ENCODE measurements around the gene MYL12A. TPM values are rescaled to one million over a fixed set of nuclear protein-coding genes. Genes with fewer than 3 reads are reported as not detected.
"Not testable (repeated sequence)": the region's sequence is repeated elsewhere in the genome, so short reads cannot be mapped to it uniquely, and the experiment has no call there.

MYL12A gene
- 100 to 1,000 TPM; 405 to 423 TPM for total RNA-seq

DNA sequence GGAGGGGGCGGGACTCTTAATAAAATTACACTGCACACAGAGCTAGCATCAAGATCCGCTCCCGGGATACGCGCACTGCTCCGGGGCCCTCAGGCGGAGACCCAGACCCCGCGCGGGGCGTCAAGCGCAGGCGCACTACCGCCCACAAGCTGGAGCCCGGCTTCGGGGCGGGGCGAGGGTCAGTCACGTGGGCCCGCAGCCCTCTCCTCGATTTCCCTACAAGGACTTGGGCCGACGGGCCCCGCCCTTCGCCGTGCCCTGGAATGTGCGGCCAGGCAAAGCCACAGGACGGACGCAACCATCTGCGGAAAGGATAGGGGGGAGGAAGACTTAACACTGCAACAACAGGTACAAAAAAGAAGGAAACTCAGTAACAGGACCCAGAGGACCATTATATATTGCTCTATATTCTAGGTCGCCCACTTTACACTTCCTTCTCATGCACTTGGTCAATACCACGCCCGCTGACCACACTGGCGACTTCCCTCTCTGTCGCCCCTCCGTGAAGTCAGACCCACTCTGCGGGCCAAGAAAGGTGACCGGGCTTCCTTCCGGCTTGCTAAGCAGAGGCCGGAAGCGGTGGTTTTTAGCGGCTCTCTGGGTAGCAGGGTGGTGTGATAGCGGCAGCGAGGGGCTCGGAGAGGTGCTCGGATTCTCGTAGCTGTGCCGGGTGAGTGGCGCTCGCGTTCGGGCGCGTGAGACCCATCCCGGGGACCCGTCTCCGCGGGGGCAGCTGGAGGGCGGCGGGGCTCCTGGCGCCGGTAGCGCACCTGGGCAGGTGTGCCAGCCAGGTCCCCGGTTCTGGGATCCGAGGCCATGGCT, at the start of gene MYL12A:
TSS of gene MYL12A (plus strand) at position 562 of the 822 bp plus-strand sequence. CDS start 5,447 bp downstream, outside the sequence.
- ATAC-seq (peak; percentile 75), DNase-seq (peak; percentile 97)
- Mint-ChIP-seq H3K27ac (peak within 1 kb of the TSS; percentile 98), H3K4me1 (ENCODE audit: low read depth) (peaks cover 41% of the 10 kb centered on the region), H3K27me3 (no peaks in the 10 kb centered on the region), H3K4me3 (peak within 1 kb of the TSS; percentile 94), H3K36me3 (ENCODE audit: low read depth) (peaks cover 33% of the 10 kb centered on the region), H3K9me3 (no peaks in the 10 kb centered on the region)
- intact Hi-C loops (cut with micrococcal nuclease) = loop anchor here (5.0 kb wide), 2 partner anchors 185 to 285 kb away; no protein-coding TSS in a partner anchor
- CTCF ChIA-PET = interaction anchor here (0.8 to 5.1 kb wide), 18 partner anchors 12 to 340 kb away, joined by 3 to 51 read pairs (median 8); partner anchors contain the start of gene MYL12B
- POLR2A ChIA-PET = interaction anchor here (0.8 to 3.7 kb wide), 17 partner anchors 13 to 349 kb away, joined by 3 to 31 read pairs (median 4); partner anchors contain the start of gene MYL12B
- TF ChIP-seq, protein P1, sequence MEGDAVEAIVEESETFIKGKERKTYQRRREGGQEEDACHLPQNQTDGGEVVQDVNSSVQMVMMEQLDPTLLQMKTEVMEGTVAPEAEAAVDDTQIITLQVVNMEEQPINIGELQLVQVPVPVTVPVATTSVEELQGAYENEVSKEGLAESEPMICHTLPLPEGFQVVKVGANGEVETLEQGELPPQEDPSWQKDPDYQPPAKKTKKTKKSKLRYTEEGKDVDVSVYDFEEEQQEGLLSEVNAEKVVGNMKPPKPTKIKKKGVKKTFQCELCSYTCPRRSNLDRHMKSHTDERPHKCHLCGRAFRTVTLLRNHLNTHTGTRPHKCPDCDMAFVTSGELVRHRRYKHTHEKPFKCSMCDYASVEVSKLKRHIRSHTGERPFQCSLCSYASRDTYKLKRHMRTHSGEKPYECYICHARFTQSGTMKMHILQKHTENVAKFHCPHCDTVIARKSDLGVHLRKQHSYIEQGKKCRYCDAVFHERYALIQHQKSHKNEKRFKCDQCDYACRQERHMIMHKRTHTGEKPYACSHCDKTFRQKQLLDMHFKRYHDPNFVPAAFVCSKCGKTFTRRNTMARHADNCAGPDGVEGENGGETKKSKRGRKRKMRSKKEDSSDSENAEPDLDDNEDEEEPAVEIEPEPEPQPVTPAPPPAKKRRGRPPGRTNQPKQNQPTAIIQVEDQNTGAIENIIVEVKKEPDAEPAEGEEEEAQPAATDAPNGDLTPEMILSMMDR (IDR thresholded peaks at IDR 0.05) = no peak

GRCh38 chr18:3198260-3198860, 49.2 kb upstream of the MYL12A start:
- H3K4me1 Mint-ChIP-seq (ENCODE audit: low read depth); H3K36me3 Mint-ChIP-seq (ENCODE audit: low read depth); H3K4me3 Mint-ChIP-seq; intact Hi-C loops (cut with micrococcal nuclease); H3K27me3 Mint-ChIP-seq; H3K9me3 Mint-ChIP-seq; ATAC-seq; DNase-seq; H3K27ac Mint-ChIP-seq: not testable (repeated sequence)
- ChIA-PET CTCF (interaction anchor here (1.4 kb wide), 1 partner anchor 19 kb away, joined by 4 read pairs; no protein-coding TSS in a partner anchor), POLR2A (interaction anchor here (1.2 kb wide), 1 partner anchor 48 kb away, joined by 4 read pairs; no protein-coding TSS in a partner anchor)

GRCh38 chr18:3199942-3200645, 47.5 kb upstream of the MYL12A start:
- no peaks in the 10 kb centered on the region for H3K27me3 Mint-ChIP-seq
- no peak overlapping the region for H3K27ac Mint-ChIP-seq
- DNase-seq (no peak), ATAC-seq (no peak)
- no peaks in the 10 kb centered on the region for H3K4me1 Mint-ChIP-seq (ENCODE audit: low read depth)
- TF ChIP-seq, protein P1 (IDR thresholded peaks at IDR 0.05) = no peak
- H3K9me3 Mint-ChIP-seq = peaks cover 10% of the 10 kb centered on the region
- H3K4me3 Mint-ChIP-seq = no peak overlapping the region
- CTCF ChIA-PET = interaction anchor here (1.3 to 1.4 kb wide), 3 partner anchors 21 to 48 kb away, joined by 4 to 5 read pairs (median 4); no protein-coding TSS in a partner anchor
- peaks cover 10% of the 10 kb centered on the region for H3K36me3 Mint-ChIP-seq (ENCODE audit: low read depth)
- intact Hi-C loops (cut with micrococcal nuclease) = no loop called here
- POLR2A ChIA-PET = no interaction called here

DNA sequence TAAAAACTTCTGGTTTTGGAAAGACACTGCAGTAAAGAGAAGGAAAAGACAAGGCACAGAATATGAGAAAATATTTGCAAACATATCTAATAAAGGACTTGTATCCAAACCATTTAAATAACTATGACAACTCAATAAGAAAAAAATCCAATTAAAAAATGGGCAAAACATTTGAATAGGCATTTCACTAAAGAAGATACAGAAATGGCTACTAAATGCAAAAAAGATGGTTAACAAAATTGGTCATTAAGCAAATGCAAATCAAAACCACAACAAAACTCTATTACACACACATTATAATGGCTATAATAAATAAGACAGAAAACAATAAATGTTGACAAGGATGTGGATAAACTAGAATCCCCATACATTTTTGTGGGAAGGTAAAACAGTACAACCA, 42.4 kb upstream of the MYL12A start:
- POLR2A ChIA-PET = no interaction called here
- Mint-ChIP-seq H3K4me1 (ENCODE audit: low read depth) (peaks cover 9% of the 10 kb centered on the region), H3K36me3 (ENCODE audit: low read depth) (peaks cover 15% of the 10 kb centered on the region), H3K27ac (no peak overlapping the region), H3K9me3 (peaks cover 13% of the 10 kb centered on the region), H3K4me3 (no peak overlapping the region), H3K27me3 (no peaks in the 10 kb centered on the region)
- DNase-seq (no peak), ATAC-seq (no peak)
- intact Hi-C loops (cut with micrococcal nuclease) = no loop called here
- CTCF ChIA-PET = no interaction called here
- TF ChIP-seq, protein P1 (IDR thresholded peaks at IDR 0.05) = no peak

DNA sequence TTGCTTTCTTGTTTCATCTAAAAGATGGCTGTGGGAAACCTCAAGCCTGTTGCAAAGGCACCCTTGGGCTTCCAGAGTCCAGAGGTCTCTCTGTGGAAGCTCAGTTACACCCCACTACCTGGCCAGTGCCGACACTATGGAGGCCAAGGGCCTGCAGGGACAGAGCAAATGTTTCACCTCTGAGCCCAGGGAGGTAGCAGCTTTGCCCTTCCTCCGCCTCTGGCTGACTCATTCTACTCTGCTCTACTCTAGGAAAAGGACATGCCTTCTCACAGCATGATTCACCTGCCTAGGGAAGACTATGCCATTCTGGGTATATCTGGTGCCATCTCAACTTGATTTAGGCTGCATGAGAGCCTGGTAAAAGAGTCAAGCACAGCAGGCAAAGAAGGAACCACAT, 40.0 kb upstream of the MYL12A start:
- Mint-ChIP-seq H3K27ac (no peak overlapping the region), H3K36me3 (ENCODE audit: low read depth) (peaks cover 14% of the 10 kb centered on the region), H3K9me3 (peaks cover 13% of the 10 kb centered on the region), H3K27me3 (no peaks in the 10 kb centered on the region), H3K4me1 (ENCODE audit: low read depth) (peaks cover 12% of the 10 kb centered on the region), H3K4me3 (no peak overlapping the region)
- TF ChIP-seq, protein P1 (IDR thresholded peaks at IDR 0.05) = no peak
- POLR2A ChIA-PET = interaction anchor here (1.5 kb wide), 1 partner anchor 13 kb away, joined by 3 read pairs; the partner anchor contains the start of gene MYOM1
- intact Hi-C loops (cut with micrococcal nuclease) = no loop called here
- peak; percentile 8 for DNase-seq
- ATAC-seq = peak; percentile 60
- CTCF ChIA-PET = no interaction called here
